GM04504 (cell line): ENCODE data around the gene FOXB1.

Experiments
- DNase-seq: peaks from one replicate; pipeline ENCODE4 v3.0.0-alpha.2; 2012; ENCODE audit warnings: low read depth

The FOXB1 gene

DNA sequence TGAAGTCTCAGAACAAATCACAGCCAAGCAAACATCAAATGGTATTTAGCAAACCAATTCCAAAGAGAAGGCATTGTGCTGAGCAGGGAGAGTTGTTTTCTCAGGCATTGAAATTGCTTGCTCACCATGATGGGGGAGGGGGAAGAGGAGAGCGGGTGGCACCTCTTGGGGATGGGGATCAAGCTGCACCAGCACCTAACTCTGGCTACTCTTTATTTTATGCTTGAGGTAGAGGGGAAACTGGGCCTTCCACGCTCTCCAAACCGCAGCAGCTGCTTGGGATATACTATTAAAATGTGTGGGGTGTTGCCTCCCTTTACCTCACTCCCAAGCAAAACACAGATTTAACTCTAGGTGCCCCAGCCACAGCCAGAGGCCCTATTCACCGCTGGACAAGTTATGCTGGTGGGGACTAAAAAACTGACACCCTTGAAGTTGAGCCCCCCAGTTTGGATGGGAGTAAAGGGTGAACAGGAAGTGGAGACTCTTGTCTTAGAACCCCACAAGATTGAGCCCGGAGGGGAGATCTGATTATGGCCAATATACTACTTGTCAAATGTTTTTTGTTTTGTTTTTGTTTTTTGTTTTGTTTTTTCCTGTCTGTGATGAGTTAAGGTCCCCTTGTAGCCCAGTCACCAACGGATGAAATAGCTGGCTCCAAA is 5.0 kb upstream of the FOXB1 start:
- DNase-seq, result no peak

DNA sequence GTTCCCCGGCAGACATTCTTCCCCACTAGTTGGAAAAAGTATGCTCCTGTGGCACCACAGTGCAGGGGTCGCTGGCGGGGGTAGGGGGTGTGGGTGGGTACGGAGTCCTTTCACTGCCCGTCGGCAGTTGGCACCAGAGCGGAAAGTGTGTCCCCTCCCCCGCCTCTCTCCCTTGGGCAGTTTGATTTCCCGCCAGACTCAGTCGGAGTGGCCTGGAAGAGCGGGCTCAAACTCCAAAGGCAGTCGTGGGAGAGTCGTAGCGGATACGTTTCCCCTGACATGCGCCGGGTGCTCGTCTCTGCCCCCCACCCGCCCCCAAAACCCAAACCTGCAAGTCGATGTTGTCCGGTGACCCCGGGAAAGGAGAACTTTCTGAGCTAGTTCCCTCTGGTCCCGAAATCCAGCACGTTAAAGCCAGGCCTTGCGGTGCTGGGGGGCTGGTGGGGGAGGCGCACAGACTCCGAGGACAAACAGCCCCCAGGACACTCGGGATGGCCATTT is 4.4 kb upstream of the FOXB1 start:
- DNase-seq, result no peak

DNA sequence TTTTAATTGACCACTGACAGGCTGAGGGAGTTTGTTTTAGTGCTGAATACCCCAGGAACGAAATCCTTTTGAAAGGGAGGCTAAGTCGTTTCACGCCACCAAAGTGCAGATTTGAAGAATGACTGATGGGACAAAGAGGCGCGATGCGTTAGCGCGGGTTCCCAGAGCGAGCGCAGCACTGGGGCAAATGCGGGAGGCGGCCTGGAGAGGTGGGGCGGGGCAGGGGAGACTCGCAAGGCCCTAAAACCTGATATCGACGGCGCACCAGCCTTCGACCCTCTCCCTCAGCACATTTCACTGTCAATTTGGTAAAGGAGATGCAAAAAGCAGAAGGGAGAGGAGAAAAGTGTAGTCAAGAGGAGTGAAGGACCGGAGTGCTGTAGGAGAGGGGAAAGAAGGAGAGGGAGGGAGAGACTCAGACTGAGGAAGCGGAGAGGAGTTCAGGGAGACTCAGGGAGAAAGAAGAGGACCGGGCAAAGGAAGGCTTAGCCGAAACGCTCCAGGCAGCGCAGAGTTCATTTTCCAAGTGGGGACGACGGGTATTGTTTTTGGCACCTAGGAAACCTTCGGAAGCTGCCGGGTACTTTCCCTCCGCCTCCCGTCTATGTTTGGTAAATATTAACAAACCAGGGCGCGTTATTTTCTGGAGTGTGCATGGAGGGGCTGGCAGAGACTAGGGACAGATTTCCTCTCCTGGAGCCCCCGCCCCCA is 3.8 kb upstream of the FOXB1 start:
- no peak for DNase-seq

DNA sequence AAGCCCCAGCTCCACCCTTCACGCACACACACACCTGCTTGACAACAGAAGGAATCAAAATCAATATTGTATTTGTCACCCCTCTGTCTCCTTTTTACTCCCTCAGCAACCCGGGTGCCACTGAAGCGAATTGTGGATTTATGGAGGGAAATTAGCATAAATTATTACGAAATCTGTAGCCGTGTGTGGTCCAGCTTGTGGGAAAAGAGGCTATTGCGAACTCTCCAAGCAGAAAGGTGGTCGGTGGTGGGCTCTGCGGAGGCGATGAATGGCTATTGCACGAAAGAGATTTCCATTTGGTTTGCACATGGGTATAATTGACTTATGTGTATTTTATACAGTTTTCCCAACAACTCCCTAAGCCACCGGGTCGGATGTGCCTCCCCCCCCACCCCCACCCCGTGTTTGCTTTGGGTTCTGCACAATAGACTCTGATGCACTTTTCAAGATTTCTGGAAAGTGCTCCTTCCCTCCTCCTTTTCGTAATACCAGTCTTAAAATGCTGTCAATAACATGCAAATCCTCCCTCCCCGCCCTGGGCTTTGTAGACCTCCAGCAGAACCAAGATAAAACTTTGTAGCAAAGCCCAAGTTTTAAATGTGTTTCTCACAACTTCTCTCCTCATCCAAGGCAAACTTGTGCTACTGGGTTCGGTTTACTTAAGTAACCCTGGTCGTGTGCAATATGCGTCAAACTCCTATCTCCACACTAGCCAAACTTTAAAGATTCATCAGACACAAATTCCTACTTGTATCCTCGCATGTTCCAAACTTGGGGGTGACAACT is 3.1 kb upstream of the FOXB1 start:
- no peak for DNase-seq

DNA sequence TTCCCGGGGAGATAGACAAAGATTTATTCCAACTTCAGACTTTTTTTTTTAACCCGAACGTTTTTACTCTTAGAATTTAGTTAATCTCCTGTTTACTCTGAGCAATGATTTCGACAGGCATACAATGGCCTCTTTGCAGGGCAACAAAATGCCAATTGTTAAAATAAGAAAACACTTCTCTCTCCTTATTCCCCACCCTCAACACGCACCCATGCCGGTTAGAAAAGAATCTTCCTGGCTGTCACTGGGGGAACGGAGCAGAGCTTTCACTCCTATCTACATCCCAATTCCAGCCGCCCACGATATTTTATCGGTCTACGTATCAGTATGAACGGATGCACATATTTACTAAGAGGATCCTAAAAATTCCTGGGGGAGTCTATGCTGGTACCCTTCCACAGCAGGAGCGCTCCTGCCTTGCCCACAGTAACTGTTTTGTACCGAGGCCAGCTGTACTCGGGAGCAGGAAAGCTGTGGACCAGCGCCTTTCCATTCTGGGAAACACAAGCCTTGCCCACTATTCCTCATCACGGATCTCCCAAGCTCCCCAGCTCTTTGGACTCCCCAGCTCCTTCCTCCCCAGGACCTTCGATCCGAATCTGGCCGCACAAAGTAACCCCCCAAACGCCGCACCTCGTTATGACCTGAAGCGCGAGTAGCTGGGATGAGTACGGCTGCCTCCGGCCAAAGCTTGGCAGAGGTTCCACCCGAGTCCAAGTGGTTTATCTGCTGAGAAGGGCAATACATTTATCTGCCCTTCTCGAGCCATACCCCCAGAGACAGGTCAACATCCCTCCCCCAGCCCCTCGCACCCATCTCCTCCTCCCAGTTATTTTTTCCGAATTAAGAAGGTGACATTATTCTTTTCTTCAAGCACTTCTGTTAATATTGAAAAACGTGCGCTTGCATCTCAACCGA is 2.2 kb upstream of the FOXB1 start:
- DNase-seq, result no peak

DNA sequence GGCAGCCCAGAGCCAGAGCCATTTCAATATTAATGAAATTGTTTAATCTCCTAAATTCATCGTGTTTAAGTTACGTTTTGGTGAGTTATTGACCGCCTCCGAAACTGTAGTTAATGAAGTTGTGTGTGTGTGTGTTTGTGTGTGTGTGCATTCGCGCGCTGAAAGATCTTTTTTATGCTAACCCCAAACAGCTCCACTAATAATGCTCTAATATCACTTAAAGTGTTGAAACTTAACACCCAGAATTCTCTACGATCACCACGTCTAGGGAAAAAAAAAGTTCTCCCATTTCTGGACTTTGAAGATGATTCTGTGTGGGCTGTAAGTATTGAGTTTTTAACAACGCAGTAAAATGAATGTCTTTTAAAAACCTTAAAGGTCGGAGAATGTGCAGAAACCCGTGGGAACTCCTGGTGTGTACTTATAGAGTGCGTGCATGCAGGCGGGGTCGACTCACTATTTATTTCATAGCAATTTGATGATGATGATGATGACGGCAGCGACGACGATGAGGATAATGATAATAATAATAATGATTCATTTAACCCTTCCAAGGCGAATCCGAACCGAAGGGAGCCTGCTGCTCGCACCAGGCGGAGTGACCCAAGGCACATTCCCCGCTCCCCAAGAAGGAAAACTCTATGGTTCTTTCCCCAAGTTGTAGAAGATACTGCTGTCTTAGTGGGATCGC is 1.4 kb upstream of the FOXB1 start:
- no peak for DNase-seq

DNA sequence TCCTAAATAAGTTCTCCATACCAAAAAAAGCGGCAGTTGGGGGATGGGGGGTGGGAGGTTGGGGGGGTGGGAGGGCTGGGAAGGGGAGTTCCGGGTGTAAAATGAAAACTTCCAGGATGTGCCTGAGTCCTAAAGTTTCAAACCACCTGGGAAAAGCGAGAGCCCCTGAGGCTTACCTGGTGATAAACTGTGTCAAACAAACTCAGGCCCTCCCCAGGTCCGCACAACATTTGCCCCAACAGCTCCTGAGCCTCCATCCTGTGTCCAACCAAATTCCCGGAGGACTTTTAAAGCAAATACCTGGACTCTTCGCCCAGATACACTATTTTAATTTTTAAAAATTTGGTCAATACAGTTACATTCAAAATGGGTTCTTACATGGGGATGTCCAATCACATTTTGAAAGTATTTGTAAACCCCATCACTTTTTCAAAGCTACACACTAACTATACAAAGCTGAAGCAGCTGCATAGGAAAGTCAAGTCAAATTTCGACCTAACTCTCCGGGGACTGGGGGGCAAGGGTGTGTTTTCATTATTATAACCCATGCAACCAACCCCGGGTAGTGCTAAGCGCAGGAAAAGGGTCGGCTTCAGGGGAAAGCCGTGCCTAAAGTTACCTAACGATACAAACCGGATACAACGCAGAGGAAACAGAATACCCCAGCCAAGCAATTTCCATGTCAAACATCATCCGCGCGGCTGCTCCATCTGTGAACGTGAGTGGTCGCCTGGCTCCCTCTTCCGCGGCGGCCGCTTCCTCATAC is 685 bp upstream of the FOXB1 start:
- no peak for DNase-seq

DNA sequence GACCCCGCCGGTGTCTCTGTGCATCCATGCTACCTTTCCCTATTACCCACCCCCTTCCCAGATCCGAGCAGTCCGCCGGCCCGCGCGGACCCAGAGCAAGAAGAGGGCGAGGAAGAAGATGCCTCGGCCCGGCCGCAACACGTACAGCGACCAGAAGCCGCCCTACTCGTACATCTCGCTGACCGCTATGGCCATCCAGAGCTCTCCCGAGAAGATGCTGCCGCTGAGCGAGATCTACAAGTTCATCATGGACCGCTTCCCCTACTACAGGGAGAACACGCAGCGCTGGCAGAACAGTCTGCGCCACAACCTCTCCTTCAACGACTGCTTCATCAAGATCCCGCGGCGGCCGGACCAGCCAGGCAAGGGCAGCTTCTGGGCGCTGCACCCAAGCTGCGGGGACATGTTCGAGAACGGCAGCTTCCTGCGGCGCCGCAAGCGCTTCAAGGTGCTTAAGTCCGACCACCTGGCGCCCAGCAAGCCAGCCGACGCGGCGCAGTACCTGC is 788 bp downstream of the FOXB1 start:
- DNase-seq, result no peak

DNA sequence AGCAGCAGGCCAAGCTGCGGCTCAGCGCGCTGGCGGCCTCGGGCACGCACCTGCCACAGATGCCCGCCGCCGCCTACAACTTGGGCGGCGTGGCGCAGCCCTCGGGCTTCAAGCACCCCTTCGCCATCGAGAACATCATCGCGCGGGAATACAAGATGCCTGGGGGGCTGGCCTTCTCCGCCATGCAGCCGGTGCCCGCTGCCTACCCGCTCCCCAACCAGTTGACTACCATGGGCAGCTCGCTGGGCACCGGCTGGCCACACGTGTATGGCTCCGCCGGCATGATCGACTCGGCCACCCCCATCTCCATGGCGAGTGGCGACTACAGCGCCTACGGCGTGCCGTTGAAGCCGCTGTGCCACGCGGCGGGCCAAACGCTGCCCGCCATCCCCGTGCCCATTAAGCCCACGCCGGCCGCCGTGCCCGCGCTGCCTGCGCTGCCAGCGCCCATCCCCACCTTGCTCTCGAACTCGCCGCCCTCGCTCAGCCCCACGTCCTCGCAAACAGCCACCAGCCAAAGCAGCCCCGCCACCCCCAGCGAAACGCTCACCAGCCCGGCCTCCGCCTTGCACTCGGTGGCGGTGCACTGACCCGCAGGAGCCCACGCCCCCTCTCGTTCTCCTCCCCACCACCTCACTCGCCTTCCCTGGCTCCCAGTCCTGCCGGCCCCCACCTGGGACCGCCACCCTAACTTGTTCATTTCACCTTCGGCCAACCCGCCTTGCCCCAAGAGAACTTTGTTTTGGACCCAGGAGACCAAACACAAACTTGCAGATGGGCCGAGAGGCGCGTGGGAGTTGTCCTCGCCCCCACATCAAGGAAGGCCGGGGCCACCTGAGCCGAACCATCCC is 1.5 kb downstream of the FOXB1 start:
- no peak for DNase-seq

DNA sequence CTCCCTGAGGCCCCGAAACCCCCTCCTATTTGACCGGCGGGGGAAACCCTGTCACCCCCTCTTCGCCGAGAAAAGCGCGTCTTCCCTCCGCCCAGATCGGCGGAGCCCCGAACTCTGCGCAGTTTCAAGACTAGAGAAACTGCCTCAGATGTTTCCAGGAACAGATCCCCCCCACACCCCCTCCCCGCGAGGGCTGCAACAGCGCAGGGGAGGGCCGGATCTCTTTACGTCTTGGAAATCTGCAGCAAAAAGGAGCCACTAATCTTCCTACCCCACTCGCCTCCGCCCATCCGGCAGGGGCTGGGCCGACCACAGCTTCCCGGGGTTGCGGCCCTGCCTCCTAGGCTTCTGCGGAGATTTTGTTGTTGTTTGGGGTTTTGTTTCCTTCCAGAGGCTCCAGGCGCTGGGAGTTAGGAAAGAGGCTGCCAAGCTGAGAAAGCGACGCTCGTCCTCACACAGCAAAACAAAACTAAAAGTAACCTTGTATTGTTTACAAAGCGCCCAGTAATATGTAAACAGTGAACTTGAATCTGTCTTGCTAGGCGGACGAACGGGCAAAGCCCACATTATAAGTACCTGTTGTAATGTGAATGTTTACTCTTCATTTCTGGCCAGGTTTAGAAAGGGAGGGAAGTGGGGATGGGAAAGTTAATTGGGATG is 2.2 kb downstream of the FOXB1 start:
- DNase-seq, result no peak

DNA sequence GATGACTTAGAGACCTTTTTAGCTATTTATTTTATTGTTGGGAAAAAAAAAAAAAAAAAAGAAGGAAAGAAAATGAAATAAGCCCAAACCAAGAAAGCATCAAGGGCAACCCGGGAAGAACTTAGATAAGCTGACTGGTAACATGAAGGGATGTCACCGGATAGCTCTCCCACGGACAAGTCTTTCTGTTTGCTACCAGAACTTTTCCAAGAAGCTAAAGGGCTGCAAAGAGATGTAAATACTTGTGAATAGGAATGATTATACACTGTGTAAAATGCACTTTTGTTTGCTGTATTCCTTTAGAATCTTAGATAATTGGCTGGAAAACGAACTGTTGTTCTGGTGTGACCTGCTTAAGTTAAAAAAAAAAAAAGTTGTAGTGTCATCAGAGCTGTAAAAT is 2.8 kb downstream of the FOXB1 start:
- DNase-seq, result no peak

DNA sequence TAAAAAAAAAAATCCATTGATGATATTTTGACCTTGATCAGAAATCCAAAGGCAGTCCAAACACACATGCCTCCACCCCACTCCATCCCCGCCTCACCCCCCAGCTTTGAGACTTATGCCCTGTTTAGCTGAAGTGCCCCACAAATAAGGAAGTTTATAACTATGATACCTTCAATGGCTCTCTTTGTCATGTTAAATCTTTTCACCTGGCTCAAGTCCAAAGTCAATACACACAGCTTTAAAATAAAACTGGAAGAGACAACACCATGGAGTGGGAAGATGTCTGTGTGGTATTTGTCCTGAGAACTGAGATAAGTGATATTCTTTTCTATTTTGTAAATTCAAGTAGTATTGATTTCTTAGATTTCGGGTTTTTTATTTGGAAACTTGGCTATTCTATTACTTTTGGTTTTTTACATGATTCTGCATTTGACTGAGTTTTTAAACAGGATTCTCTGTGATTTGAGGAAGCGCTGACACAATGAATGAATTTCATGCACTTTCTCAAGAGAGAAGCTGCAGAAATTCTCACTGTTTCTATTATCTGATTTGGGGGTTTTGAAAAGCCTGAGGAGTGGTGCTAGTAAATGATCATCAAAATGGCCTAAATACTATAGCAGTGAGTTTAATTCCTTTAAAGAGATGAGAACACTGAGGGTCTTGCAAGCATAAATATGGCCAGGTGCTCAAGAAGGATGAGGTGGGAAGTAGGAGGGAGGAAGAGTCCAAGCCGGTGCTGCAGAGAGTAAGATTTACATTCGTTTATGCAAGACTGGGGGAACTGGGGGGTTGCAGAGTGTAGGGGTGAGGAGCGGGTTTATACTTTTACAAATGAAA is 5.2 kb downstream of the FOXB1 start:
- no peak for DNase-seq

DNA sequence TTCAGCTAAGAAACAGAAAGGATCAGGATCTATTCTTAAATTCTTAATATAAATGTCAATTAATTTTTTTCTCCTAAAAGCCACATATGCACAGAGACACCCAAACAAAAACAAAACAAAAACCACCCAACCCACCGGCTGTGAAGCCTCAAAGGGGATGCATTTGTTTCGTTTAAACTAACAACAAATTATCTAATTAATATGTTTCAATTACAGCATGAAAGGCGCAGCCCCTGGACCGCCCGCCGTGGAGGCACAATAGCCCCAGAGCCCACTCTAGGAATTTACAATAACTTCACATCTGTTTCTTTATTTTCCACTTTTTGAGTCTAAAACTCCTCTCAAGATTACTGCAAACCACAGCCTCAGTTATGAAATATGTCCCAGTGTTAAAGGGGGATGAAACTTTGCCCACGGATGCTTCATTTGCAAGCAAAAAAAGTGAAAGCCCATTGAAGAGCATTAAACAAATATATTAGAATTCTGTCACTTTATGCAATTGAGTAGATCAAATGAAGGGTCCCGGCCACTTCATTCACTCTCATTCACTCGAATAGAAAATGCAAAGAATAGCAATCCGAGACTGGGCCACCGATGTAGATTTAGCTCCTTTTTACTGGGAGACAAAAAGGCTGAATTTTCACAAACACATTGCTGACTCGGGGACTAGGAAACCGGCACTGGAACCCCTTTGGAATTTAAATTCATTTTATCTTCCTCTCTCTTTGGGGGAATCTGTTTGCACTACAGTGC is 6.0 kb downstream of the FOXB1 start:
- no peak for DNase-seq

DNA sequence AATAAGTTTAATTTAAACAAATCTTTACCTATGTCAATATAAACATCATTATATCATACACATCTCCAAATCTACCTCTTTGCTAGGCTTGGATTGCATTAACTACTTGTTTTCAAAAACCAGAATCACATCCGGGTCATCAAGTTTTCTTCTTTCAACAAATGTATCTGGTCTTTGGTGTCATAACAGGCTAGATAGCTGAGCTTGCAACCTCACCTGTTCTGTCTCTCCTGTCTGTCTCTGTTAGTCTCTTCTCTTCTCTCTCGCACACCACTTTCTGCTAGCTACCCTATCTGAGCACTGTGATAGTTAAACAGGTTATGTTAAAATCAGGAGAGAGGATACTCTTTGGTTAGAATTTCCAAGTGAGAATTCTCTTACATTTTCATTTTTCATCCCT is 6.7 kb downstream of the FOXB1 start:
- DNase-seq, result no peak

DNA sequence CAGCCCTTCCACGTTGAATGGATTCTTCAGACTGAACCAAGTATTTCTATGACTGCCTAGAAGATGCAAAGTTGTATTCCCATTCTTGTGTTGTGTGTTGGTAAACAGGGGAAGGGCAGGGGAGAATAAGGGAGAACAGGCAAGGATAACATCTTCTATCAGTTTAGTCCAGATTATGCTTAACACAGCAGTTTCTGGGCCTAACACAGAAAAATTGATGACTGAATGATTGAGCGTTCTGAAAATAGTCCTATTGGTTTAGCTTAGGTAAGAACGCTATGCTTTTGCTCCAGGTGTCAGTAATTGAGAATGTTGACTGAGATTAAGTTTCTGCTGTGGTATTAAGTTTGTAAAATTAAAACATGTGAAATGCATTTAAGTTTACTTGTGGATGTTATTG is 8.6 kb downstream of the FOXB1 start:
- DNase-seq, result no peak

DNA sequence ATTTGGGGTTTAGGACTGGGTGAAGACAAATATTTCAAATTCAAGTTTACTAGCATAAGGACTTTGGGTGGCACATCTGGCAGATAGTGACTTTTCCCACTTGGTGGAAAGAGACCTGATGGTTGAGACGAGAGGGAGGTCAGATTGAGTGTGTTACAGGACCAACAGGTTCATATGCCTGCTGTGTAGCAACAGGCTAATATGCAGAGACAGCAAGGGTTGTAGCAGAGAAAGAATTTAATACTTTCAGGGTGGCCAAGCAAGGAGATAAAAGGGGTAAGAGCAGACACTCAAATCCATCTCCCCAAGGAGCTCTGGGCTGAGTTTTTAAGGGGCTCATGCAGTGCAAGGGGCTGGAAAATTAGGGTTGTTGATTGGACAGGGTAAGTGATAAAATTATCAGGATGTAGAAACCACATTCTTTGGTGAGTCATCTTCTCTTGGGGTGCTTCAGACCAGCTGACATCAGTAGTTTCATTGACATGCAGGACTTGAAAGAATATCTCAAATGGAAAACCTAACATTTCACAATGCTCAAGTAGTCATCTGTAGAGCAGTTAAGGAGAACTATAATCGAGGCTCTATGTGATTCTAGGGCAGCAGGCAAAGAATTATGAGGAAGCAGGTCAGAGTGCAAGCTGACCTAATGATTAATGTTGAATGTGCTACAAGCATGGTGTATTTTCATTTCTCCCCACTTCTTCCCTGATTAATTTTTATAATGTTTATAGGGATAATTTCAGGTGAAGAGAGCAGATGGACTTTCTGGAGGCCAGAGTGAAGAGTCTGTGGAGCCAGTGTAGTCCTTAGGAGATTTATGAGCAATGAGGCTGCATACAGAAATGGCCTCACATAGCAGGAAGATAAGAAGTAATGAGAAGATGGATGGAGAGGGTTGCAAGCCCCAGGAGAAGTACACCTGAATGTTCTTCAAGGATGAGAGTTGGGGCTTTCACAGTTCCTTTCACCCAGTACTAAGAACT is 13.7 kb downstream of the FOXB1 start:
- no peak for DNase-seq
